Myocyte (in vitro differentiated cells): ENCODE results near the gene IPO13. TPM values are rescaled to one million over a fixed set of nuclear protein-coding genes. Genes with fewer than 3 reads are reported as not detected.

Experiments used
- DNase-seq: peaks from one replicate; pipeline ENCODE4 v3.0.0-alpha.2; 2012; ENCODE audit warnings: low read depth
- total RNA-seq: library from RNA; depleted of rRNA; stranded (reverse); fragments of >200 nt; gene quantifications from 2 replicates; pipeline ENCODE4 v1.2.3, GENCODE V29; 2014

The IPO13 gene
- total RNA-seq, 1 donor from 2014 or later: 55.5 TPM

DNA sequence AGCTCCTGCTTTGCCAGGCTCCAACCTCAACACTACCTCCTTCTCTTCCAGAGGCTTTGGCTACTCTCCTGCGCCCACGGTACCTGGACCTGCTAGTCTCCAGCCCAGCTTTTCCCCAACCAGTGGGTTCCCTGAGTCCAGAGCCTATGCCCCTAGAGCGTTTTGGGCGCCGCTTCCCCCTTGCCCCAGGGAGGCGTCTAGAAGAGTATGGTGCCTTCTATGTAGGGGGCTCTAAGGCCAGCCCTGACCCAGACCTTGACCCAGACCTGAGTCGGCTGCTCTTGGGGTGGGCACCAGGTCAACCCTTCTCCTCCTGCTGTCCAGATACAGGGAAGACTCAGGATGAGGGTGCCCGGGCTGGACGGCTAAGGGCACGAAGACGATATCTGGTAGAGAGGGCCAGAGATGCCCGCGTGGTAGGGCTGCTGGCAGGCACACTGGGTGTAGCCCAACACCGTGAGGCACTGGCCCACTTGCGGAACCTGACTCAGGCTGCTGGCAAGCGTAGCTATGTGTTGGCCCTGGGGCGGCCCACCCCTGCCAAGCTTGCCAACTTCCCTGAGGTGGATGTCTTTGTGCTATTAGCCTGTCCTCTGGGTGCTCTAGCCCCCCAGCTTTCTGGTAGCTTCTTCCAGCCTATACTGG is 24.7 kb downstream of the IPO13 start:
- DNase-seq: no peak

DNA sequence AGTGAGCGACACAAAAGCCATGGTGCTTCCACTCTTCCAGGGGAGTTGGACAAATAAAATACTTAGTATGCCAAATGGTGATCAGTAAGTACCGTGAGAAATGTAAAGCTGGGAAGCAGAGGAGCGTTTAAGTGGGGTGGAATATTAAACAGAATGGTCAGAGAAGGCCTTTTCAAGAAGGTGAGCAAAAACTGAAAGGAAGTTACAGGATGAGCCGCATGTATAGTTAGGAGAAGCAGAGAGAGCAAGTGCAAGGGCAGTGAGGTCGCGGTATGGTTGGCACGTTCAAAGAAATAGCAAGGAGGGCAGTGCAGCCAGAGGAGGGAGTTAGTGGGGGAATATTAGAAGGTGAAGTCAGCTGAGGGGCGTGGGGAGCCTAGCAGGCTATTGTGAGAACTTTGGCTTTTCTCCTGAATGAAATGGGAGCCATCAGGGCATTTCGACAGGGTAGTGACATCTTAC is 27.3 kb downstream of the IPO13 start:
- DNase-seq: no peak

- DNase-seq: peak; percentile 96
Measured at GRCh38 chr1:43974443-43975248, 27.9 kb downstream of the IPO13 start, which contains the start of gene ATP6V0B. Gene ATP6V0B (plus strand): TSS chr1:43974960. CDS start chr1:43975041, 81 bp downstream.

GRCh38 chr1:43975249-43975961 is 28.7 kb downstream of the IPO13 start:
- DNase-seq: peak; percentile 28

DNA sequence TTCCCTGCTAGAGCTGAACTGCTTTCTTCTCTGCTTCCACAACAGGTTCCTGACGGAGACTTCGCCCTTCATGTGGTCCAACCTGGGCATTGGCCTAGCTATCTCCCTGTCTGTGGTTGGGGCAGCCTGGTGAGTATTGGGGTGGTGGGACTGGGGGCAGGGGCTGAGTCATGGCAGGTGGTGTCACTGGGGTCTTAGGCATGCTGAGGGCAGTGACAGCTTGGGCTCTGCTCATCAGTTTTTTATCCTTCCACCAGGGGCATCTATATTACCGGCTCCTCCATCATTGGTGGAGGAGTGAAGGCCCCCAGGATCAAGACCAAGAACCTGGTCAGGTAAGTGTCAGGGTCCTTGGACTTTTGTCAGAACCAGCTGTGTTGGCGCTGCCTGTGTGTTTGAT is 29.3 kb downstream of the IPO13 start:
- DNase-seq: no peak

DNA sequence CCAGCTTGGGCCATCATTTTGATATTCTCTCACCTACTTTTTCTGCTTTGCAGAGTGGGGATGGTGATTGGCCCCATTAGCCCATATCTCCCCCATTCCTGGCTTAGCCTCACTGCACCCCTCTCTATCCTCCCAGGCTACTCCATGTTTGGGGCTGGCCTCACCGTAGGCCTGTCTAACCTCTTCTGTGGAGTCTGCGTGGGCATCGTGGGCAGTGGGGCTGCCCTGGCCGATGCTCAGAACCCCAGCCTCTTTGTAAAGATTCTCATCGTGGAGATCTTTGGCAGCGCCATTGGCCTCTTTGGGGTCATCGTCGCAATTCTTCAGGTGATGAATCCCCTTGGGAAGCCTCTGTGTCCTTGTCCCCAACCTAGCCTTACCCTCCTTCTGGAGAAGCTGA is 30.1 kb downstream of the IPO13 start:
- DNase-seq: no peak

DNA sequence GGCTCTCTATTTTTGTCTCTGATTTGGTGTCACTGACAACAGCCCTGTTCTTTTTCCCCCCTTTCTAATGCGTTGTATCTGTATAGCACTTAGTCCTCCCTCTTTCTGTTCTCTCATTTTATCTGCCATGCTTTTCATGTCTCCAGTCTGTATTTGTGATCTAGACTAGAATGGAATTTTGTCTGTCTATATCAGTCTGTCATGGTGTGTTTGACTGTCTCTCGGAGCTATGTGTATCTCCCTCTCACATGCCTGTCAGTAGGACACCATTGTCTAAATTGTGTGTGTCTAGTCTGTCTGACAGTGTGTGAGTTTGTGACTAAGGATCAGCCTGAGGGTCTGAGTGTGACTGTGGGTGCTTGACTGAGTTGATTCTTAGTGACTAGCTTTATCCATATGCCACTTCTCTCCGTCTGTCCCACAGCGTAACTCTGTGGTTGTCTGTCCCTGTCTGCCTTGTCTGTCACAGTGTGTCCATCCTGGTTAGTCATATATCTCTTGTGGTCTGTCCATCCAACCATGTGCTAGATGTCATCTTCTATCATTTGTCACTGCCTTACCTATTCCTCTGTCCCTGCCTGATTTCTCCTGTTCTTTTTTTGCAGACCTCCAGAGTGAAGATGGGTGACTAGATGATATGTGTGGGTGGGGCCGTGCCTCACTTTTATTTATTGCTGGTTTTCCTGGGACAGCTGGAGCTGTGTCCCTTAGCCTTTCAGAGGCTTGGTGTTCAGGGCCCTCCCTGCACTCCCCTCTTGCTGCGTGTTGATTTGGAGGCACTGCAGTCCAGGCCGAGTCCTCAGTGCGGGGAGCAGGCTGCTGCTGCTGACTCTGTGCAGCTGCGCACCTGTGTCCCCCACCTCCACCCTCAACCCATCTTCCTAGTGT is 30.9 kb downstream of the IPO13 start:
- no peak for DNase-seq

DNA sequence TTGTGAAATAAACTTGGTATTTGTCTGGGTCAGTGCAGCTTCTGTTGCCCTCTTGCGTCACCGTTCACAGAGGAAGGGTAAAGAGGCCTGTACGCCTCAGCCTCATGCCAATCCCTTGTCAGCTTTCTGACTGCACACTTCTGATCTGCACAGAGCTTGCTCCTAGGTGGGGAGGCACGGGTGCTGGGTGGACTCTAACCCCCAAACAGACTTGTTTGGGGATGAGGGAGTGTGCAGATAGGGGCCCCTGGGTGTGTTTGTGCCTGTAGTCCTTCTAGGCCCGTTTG is 31.5 kb downstream of the IPO13 start:
- no peak for DNase-seq

GRCh38 chr1:43978551-43979260 is 32.0 kb downstream of the IPO13 start, which contains the start of gene B4GALT2:
Gene B4GALT2 (plus strand): TSS chr1:43979210. CDS start chr1:43981161, 1,951 bp downstream.
- peak; percentile 33 for DNase-seq

DNA sequence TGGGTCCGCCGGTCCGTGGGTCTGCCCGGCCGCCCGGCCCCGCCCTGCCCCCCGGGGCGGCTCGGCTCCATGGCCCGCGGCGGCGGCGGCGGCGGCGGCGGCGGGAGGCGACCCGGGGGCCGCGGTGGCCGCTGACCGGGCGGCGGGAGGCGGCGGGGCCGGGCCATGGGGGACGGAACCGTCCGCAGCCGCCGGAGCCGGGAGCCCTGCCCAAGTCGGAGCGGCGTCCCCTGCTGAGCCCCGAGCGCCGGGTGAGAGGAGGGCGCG is 32.4 kb downstream of the IPO13 start:
- no peak for DNase-seq

GRCh38 chr1:43979528-43980254 is 32.9 kb downstream of the IPO13 start:
- peak; percentile 65 for DNase-seq

DNA sequence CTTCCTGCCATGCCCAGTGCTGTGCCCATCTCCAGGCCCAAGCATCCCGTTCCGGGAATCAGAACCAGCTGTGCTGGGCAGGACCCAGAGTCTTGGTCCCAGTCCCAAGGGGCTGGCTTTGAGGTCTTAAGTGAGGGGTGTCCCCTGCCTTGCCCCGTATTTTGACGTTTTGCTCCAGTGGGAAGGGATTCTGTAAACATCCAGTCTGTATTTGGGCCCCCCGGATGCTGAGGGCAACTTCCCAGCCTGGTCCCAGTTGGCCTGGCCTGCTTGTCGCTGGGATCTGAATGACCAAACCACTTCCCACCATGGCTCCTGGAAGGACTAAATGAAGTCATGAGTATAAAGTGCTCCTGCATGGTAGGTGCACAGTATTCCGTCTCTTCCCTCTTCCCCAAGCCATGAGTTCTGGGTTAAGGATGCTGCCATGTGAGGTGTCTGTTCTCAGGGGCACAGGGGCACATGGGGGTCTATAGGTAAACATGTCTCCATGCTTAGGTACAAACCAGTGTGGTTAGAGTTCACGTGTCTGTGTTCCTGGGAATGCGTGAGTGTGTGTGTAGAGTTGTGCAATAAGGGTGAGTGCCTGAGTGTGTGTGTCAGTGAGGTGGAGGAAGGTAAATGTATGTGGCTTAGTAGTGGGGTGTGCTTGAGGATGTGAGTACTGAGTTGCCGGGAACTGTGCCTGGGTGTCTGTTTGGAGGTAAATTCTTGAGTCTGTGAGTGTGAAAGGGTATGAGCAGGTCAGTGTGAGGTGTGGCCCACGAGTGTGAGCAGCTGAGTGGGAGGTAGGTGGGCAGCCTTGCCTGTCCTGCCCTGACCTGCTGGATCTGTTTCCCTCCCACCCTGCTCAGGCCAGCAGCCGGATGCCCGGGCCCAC is 33.7 kb downstream of the IPO13 start:
- no peak for DNase-seq

DNA sequence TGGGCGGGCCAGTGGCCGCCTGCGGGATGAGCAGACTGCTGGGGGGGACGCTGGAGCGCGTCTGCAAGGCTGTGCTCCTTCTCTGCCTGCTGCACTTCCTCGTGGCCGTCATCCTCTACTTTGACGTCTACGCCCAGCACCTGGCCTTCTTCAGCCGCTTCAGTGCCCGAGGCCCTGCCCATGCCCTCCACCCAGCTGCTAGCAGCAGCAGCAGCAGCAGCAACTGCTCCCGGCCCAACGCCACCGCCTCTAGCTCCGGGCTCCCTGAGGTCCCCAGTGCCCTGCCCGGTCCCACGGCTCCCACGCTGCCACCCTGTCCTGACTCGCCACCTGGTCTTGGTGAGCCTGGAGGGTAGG is 34.4 kb downstream of the IPO13 start:
- no peak for DNase-seq

GRCh38 chr1:43981636-43982035 is 34.9 kb downstream of the IPO13 start:
- no peak for DNase-seq

GRCh38 chr1:43982241-43982640 is 35.5 kb downstream of the IPO13 start:
- DNase-seq: no peak

DNA sequence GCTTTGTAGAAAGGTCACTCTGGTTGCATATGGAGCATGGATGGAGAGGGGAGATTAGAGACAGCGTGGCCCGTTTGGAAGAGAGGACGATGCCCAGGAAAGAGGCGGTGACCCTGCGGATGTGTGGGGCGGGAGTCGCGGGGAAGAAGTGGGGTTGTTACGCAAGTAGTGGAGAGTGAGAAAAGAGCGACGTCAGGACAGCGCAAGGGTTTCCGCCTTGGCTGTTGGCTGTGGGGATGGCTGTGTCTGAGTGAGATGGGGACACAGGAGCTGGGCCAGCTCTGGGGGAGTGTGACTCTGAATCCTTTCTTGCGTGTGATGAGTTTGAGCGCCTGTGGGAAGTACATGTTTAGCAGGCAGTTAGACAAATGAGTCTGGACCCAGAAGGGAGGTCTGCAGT is 36.1 kb downstream of the IPO13 start:
- no peak for DNase-seq

- no peak for DNase-seq
Measured at GRCh38 chr1:43983253-43983899, 36.6 kb downstream of the IPO13 start.

DNA sequence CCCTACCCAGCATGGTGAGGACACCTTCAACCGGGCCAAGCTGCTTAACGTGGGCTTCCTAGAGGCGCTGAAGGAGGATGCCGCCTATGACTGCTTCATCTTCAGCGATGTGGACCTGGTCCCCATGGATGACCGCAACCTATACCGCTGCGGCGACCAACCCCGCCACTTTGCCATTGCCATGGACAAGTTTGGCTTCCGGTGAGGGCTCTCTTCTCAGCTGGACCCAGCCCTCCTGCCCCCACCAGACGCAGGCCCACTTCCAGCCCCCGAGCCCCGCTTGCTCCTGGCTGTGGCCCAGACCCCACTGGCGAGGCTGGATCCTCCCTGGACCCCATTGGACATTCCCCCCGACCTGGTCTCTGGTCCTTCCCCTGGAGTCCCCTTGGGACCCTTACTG is 38.1 kb downstream of the IPO13 start:
- DNase-seq: no peak
